Hepatocyte (in vitro differentiated cells): ENCODE results near the gene IL13.

Experiments
- CTCF ChIP-seq: fragments of 200-600 bp; sonication (generic); IDR thresholded peaks from 2 replicates; pipeline ENCODE4 v1.5.1; 2016; ENCODE audit warnings: antibody characterized with exemption, mild to moderate bottlenecking; ENCODE audit not compliant: poor library complexity
- EZH2 ChIP-seq: fragments of 200-600 bp; sonication (generic); IDR thresholded peaks from 2 replicates; pipeline ENCODE4 v1.6.1; 2016; ENCODE audit warnings: antibody characterized with exemption, mild to moderate bottlenecking, borderline replicate concordance
- EZH2phosphoT487 ChIP-seq: fragments of 200-600 bp; sonication (generic); IDR thresholded peaks from one replicate; pipeline ENCODE4 v1.6.1; 2018; ENCODE audit warnings: antibody characterized with exemption, mild to moderate bottlenecking, low read depth, moderate library complexity; ENCODE audit not compliant: unreplicated experiment, severe bottlenecking

- no peak for TF ChIP-seq CTCF
- TF ChIP-seq EZH2: no peak
- TF ChIP-seq EZH2phosphoT487: no peak
Measured at GRCh38 chr5:132627470-132627869, 30.5 kb upstream of the IL13 start.
